GM08714 (cell line): ENCODE measurements around the gene CCAR1.
A peak's percentile ranks its signal among the peaks of the same experiment; 100 is the strongest.
"Not testable (repeated sequence)": the region's sequence is repeated elsewhere in the genome, so short reads cannot be mapped to it uniquely, and the experiment has no call there.

ENCODE experiments used
- H3K4me3 ChIP-seq: fragments of 200-500 bp; sonication (Bioruptor generic); 2 replicates; pipeline ENCODE4 v1.5.1; 2014; ENCODE audit warnings: mild to moderate bottlenecking, low read length, inconsistent platforms
- ZNF274 ChIP-seq: IDR thresholded peaks from 2 replicates; pipeline ENCODE4 v1.6.1; 2012; ENCODE audit warnings: mild to moderate bottlenecking, low read depth, low read length

CCAR1 gene

GRCh38 chr10:68800211-68800610 is 79.2 kb downstream of the CCAR1 start:
- no peak for TF ChIP-seq ZNF274
- no peak overlapping the region for H3K4me3 ChIP-seq

GRCh38 chr10:68804692-68805091 is 83.7 kb downstream of the CCAR1 start:
- H3K4me3 ChIP-seq: no peak overlapping the region
- TF ChIP-seq ZNF274: no peak

- H3K4me3 ChIP-seq: not testable (repeated sequence)
These were observed 89.8 kb downstream of the CCAR1 start for GRCh38 chr10:68810830-68811229.

GRCh38 chr10:68811314-68812009 is 90.4 kb downstream of the CCAR1 start:
- no peak overlapping the region for H3K4me3 ChIP-seq
- no peak for TF ChIP-seq ZNF274

- no peak overlapping the region for H3K4me3 ChIP-seq
- no peak for TF ChIP-seq ZNF274
These were observed 91.4 kb downstream of the CCAR1 start for GRCh38 chr10:68812420-68812819.

- TF ChIP-seq ZNF274: no peak
- H3K4me3 ChIP-seq: no peak overlapping the region
These were observed 92.5 kb downstream of the CCAR1 start for GRCh38 chr10:68813559-68813958.

- no peak overlapping the region for H3K4me3 ChIP-seq
- TF ChIP-seq ZNF274: no peak
These were observed 95.9 kb downstream of the CCAR1 start for GRCh38 chr10:68816796-68817412.

GRCh38 chr10:68820359-68820758 is 99.3 kb downstream of the CCAR1 start:
- not testable (repeated sequence) for H3K4me3 ChIP-seq

- H3K4me3 ChIP-seq: not testable (repeated sequence)
These were observed 101.6 kb downstream of the CCAR1 start for GRCh38 chr10:68822626-68823025.

GRCh38 chr10:68826764-68827591 is 105.9 kb downstream of the CCAR1 start, which contains the start of gene STOX1:
STOX1 (plus strand) TSS chr10:68827531; CDS start chr10:68827624, 93 bp downstream.
- no peak for TF ChIP-seq ZNF274
- H3K4me3 ChIP-seq: peak within 1 kb of the TSS; percentile 46; the same call in 1 of the 2 replicates

- H3K4me3 ChIP-seq: peak overlapping the region; percentile 46; the same call in 1 of the 2 replicates
These were observed 106.5 kb downstream of the CCAR1 start for GRCh38 chr10:68827592-68827959.

- peak overlapping the region; percentile 30; the same call in 1 of the 2 replicates for H3K4me3 ChIP-seq
These were observed 107.1 kb downstream of the CCAR1 start for GRCh38 chr10:68828083-68828601.

GRCh38 chr10:68828833-68829232 is 107.8 kb downstream of the CCAR1 start:
- TF ChIP-seq ZNF274: no peak
- H3K4me3 ChIP-seq: no peak overlapping the region

GRCh38 chr10:68829521-68829920 is 108.5 kb downstream of the CCAR1 start:
- no peak overlapping the region for H3K4me3 ChIP-seq
- TF ChIP-seq ZNF274: no peak

- no peak for TF ChIP-seq ZNF274
- H3K4me3 ChIP-seq: no peak overlapping the region
These were observed 108.9 kb downstream of the CCAR1 start for GRCh38 chr10:68829952-68830351.
